Measurements from ENCODE around the gene CD19. TPM values are rescaled to one million over a fixed set of nuclear protein-coding genes. Genes with fewer than 3 reads are reported as not detected.

CD19 gene
- total RNA-seq, 1 donor from 2014 or later: not detected

DNA sequence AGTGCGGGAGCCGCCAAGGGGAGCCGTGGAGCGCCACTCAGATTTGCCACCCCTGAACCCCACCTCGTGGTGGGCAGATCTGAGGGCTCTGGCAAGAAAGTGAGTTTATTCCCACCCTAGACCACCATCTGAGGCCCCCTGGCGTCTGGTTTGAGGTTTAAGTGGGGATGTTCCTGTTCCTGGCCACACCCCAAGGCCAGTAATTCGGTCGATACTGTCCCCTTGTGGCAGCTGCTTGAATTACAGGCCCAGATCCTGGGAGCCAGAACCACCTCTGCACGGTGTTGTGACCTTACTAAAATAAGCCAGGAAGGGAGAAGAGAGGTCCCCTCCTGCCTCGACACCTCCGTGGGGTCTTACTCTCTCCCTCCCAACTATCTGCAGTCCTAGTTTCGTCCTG, 49.7 kb downstream of the CD19 start:
- Mint-ChIP-seq H3K4me1 (ENCODE audit: unreplicated experiment) (peaks cover under 1% of the 10 kb centered on the region), H3K36me3 (ENCODE audit: unreplicated experiment) (peaks cover 44% of the 10 kb centered on the region), H3K27ac (ENCODE audit: unreplicated experiment) (no peak overlapping the region), H3K4me3 (ENCODE audit: unreplicated experiment) (no peak overlapping the region), H3K9me3 (ENCODE audit: unreplicated experiment) (no peaks in the 10 kb centered on the region), H3K27me3 (ENCODE audit: unreplicated experiment) (no peaks in the 10 kb centered on the region)
- TF ChIP-seq, protein P1, sequence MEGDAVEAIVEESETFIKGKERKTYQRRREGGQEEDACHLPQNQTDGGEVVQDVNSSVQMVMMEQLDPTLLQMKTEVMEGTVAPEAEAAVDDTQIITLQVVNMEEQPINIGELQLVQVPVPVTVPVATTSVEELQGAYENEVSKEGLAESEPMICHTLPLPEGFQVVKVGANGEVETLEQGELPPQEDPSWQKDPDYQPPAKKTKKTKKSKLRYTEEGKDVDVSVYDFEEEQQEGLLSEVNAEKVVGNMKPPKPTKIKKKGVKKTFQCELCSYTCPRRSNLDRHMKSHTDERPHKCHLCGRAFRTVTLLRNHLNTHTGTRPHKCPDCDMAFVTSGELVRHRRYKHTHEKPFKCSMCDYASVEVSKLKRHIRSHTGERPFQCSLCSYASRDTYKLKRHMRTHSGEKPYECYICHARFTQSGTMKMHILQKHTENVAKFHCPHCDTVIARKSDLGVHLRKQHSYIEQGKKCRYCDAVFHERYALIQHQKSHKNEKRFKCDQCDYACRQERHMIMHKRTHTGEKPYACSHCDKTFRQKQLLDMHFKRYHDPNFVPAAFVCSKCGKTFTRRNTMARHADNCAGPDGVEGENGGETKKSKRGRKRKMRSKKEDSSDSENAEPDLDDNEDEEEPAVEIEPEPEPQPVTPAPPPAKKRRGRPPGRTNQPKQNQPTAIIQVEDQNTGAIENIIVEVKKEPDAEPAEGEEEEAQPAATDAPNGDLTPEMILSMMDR (IDR thresholded peaks at IDR 0.05): peak; percentile 53
- DNase-seq (ENCODE audit: extremely low spot score, unreplicated experiment): no peak

DNA sequence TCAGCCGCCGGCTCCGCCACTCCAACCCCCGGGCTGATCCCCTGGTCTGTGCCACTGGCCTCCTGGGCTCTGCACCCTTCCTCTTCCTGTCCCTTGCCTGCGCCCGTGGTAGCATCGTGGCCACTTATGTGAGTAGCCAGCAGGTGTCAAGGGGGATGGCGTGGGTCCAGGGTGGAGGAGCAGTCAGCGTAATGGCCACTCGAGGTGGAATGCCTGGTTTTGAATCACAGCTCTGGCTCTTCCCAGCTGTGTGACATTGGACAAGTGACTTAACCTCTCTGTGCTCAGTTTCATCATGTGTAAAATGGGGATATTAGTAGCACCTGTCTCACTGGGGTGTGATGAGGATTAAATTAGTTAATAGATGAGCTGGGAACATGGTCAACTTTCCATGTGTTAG, 50.6 kb downstream of the CD19 start:
- DNase-seq (ENCODE audit: extremely low spot score, unreplicated experiment): no peak
- peaks cover 5% of the 10 kb centered on the region for H3K9me3 Mint-ChIP-seq (ENCODE audit: unreplicated experiment)
- H3K4me1 Mint-ChIP-seq (ENCODE audit: unreplicated experiment): no peaks in the 10 kb centered on the region
- no peak overlapping the region for H3K4me3 Mint-ChIP-seq (ENCODE audit: unreplicated experiment)
- TF ChIP-seq, protein P1 (IDR thresholded peaks at IDR 0.05): no peak
- no peak overlapping the region for H3K27ac Mint-ChIP-seq (ENCODE audit: unreplicated experiment)
- H3K27me3 Mint-ChIP-seq (ENCODE audit: unreplicated experiment): no peaks in the 10 kb centered on the region
- peaks cover 50% of the 10 kb centered on the region for H3K36me3 Mint-ChIP-seq (ENCODE audit: unreplicated experiment)

DNA sequence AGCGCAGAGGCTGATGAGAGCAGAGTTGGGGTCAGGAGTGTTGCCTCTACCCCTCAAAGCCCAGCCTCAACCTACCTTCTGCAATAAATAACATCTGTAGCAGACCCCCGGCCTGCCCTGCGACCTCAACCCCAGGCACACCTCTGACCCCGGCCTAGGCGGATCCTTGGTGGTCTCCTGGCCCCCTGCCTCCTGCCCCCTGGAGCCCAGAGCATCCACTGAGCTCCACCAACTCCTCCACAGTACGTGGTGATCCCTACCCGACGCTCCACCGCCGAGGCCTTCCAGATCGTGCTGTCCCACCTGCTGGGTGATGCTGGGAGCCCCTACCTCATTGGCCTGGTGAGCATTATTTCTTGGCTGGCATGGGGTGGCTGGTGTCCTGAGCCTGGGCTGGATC, 51.2 kb downstream of the CD19 start:
- Mint-ChIP-seq H3K9me3 (ENCODE audit: unreplicated experiment) (peaks cover 7% of the 10 kb centered on the region), H3K27me3 (ENCODE audit: unreplicated experiment) (no peaks in the 10 kb centered on the region), H3K4me3 (ENCODE audit: unreplicated experiment) (no peak overlapping the region), H3K4me1 (ENCODE audit: unreplicated experiment) (no peaks in the 10 kb centered on the region), H3K27ac (ENCODE audit: unreplicated experiment) (no peak overlapping the region), H3K36me3 (ENCODE audit: unreplicated experiment) (peaks cover 51% of the 10 kb centered on the region)
- TF ChIP-seq, protein P1 (IDR thresholded peaks at IDR 0.05): no peak
- no peak for DNase-seq (ENCODE audit: extremely low spot score, unreplicated experiment)

DNA sequence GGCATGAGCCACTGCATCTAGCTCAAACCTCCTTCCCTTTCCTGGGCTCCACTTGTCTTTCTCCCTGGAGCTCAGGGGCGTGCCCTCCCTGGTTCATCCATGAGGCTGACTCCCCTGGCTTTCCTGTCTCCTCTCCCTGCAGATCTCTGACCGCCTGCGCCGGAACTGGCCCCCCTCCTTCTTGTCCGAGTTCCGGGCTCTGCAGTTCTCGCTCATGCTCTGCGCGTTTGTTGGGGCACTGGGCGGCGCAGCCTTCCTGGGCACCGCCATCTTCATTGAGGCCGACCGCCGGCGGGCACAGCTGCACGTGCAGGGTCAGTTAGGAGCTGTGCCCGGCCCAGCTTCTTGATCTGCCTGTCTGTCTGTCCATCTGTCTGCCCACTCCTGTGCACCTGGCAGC, 51.9 kb downstream of the CD19 start:
- peaks cover 47% of the 10 kb centered on the region for H3K36me3 Mint-ChIP-seq (ENCODE audit: unreplicated experiment)
- H3K4me1 Mint-ChIP-seq (ENCODE audit: unreplicated experiment): no peaks in the 10 kb centered on the region
- H3K27ac Mint-ChIP-seq (ENCODE audit: unreplicated experiment): no peak overlapping the region
- TF ChIP-seq, protein P1 (IDR thresholded peaks at IDR 0.05): no peak
- H3K4me3 Mint-ChIP-seq (ENCODE audit: unreplicated experiment): no peak overlapping the region
- DNase-seq (ENCODE audit: extremely low spot score, unreplicated experiment): no peak
- H3K27me3 Mint-ChIP-seq (ENCODE audit: unreplicated experiment): no peaks in the 10 kb centered on the region
- peaks cover 7% of the 10 kb centered on the region for H3K9me3 Mint-ChIP-seq (ENCODE audit: unreplicated experiment)

DNA sequence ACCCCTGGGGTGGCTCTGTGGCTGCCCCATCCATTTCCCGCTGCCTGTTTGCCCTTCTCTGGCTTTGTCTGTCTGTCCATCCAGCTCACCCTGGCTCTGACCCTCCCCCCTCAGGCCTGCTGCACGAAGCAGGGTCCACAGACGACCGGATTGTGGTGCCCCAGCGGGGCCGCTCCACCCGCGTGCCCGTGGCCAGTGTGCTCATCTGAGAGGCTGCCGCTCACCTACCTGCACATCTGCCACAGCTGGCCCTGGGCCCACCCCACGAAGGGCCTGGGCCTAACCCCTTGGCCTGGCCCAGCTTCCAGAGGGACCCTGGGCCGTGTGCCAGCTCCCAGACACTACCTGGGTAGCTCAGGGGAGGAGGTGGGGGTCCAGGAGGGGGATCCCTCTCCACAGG, 52.3 kb downstream of the CD19 start:
- Mint-ChIP-seq H3K4me3 (ENCODE audit: unreplicated experiment) (no peak overlapping the region), H3K4me1 (ENCODE audit: unreplicated experiment) (no peaks in the 10 kb centered on the region), H3K36me3 (ENCODE audit: unreplicated experiment) (peaks cover 47% of the 10 kb centered on the region), H3K9me3 (ENCODE audit: unreplicated experiment) (peaks cover 7% of the 10 kb centered on the region), H3K27me3 (ENCODE audit: unreplicated experiment) (no peaks in the 10 kb centered on the region), H3K27ac (ENCODE audit: unreplicated experiment) (no peak overlapping the region)
- TF ChIP-seq, protein P1 (IDR thresholded peaks at IDR 0.05): no peak
- no peak for DNase-seq (ENCODE audit: extremely low spot score, unreplicated experiment)
